T-helper 17 cell (primary cell): ENCODE data around the gene MRPL36. TPM values are rescaled to one million over a fixed set of nuclear protein-coding genes. Genes with fewer than 3 reads are reported as not detected.
"Not testable (repeated sequence)": the region's sequence is repeated elsewhere in the genome, so short reads cannot be mapped to it uniquely, and the experiment has no call there.

ENCODE experiments used
- ATAC-seq: fragments of 150-1000 bp; cut with Tn5 transposase; 2 replicates; pipeline ENCODE4 v1.10.0; 2021; ENCODE audit warnings: mild to moderate bottlenecking, moderate library complexity
- DNase-seq, 3 donors: peaks; one replicate each; pipeline versions ENCODE4 v3.0.0 to v3.0.0-alpha.2; 2020 to 2021
- H3K9me3 ChIP-seq: one replicate; pipeline ENCODE4 v1.7.0; 2013; ENCODE audit warnings: low read length, mild to moderate bottlenecking; ENCODE audit not compliant: control insufficient read depth, poor library complexity, severe bottlenecking
- H3K27ac Mint-ChIP-seq: one replicate; pipeline ENCODE4 v1.8.0; 2022; ENCODE audit warnings: mild to moderate bottlenecking, moderate library complexity, mixed read lengths
- H3K27me3 Mint-ChIP-seq: one replicate; pipeline ENCODE4 v1.8.0; 2022; ENCODE audit warnings: mixed read lengths
- H3K36me3 Mint-ChIP-seq: one replicate; pipeline ENCODE4 v1.8.0; 2022; ENCODE audit warnings: low read depth, mixed read lengths
- H3K4me1 Mint-ChIP-seq: one replicate; pipeline ENCODE4 v1.8.0; 2022; ENCODE audit warnings: mild to moderate bottlenecking, mixed read lengths
- H3K4me3 Mint-ChIP-seq: one replicate; pipeline ENCODE4 v1.8.0; 2022; ENCODE audit warnings: mild to moderate bottlenecking, moderate library complexity, mixed read lengths
- total RNA-seq, 4 donors: library from RNA in 2 of 4; stranded (reverse) in 2 of 4; gene quantifications; one replicate each; pipeline ENCODE4 v1.2.3 and lab custom pipeline; 2022 to 2026

The MRPL36 gene
- total RNA-seq, 2 donors from 2014 or later: 12.3 to 17.7 TPM

DNA sequence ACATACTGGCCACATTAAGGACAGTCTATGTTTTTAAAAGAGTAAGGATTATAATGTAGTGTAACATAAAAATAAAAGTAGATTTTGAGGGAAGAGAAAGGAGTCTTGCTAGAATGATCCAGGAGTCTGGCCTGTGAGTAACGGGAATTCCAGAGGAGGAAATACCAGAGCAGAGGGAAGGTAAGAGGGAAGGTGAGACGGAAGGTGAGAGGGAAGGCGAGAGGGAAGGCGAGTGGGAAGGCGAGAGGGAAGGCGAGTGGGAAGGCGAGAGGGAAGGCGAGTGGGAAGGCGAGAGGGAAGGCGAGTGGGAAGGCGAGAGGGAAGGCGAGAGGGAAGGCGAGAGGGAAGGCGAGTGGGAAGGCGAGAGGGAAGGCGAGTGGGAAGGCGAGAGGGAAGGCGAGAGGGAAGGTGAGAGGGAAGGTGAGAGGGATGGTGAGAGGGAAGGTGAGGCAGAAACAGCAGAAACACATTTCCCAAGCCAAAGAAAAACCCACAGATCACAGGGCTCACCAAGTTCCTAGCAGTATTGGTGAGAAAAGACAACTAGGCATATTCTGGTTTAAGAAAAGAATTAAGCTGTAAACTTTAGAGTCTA is 17.0 kb upstream of the MRPL36 start:
- not testable (repeated sequence) for ATAC-seq, DNase-seq, H3K4me1 Mint-ChIP-seq, H3K27me3 Mint-ChIP-seq, H3K4me3 Mint-ChIP-seq, H3K9me3 ChIP-seq
- H3K36me3 Mint-ChIP-seq: peaks cover 17% of the 10 kb centered on the region
- H3K27ac Mint-ChIP-seq: peak overlapping the region; percentile 16

GRCh38 chr5:1815881-1816292 is 16.2 kb upstream of the MRPL36 start:
- H3K4me3 Mint-ChIP-seq: no peak overlapping the region
- H3K27me3 Mint-ChIP-seq: no peaks in the 10 kb centered on the region
- H3K9me3 ChIP-seq: no peaks in the 10 kb centered on the region
- peak overlapping the region; percentile 16 for H3K27ac Mint-ChIP-seq
- peak in 1 of 3 donors; percentile 4 for DNase-seq
- ATAC-seq: no peak
- H3K4me1 Mint-ChIP-seq: peaks cover 3% of the 10 kb centered on the region
- peaks cover 14% of the 10 kb centered on the region for H3K36me3 Mint-ChIP-seq

DNA sequence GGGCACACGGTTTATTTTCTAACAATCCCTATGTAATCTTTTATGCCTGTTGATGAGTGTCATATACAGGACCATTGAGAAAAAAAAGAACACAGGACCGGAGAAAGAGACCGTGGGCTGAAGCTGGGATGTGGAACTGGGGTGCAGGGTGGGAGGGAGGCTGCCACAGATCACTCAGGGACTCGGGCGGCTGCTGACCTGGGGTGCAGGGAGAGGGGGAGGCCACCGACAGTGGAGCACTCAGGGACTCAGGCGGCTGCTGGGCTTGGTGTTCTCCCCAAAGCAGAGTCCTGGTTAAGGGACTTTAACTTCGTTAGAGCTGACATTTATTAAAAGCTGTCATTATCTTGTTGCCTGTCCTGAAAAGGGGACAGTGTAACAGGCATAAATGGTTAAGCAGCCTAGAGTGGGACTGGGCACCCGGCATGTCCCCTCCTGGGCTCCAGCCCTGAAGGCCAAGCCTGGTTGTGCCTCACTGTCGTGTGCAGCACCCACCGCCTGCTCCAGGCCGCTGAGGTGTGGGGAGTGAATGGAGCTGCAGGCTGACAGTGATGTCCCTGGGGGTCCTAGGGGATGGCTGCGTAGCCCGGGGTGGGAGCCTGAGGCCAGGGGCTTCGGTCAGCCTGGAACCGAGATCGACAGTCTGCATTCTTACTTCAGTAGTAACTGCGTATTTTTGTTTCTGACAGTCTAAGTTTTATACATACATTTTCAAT is 15.6 kb upstream of the MRPL36 start:
- H3K9me3 ChIP-seq: no peaks in the 10 kb centered on the region
- ATAC-seq (no peak), DNase-seq (peak in 1 of 3 donors; percentile 3)
- no peaks in the 10 kb centered on the region for H3K27me3 Mint-ChIP-seq
- peak overlapping the region; percentile 57 for H3K27ac Mint-ChIP-seq
- H3K4me3 Mint-ChIP-seq: no peak overlapping the region
- peaks cover 3% of the 10 kb centered on the region for H3K4me1 Mint-ChIP-seq
- peaks cover 13% of the 10 kb centered on the region for H3K36me3 Mint-ChIP-seq

DNA sequence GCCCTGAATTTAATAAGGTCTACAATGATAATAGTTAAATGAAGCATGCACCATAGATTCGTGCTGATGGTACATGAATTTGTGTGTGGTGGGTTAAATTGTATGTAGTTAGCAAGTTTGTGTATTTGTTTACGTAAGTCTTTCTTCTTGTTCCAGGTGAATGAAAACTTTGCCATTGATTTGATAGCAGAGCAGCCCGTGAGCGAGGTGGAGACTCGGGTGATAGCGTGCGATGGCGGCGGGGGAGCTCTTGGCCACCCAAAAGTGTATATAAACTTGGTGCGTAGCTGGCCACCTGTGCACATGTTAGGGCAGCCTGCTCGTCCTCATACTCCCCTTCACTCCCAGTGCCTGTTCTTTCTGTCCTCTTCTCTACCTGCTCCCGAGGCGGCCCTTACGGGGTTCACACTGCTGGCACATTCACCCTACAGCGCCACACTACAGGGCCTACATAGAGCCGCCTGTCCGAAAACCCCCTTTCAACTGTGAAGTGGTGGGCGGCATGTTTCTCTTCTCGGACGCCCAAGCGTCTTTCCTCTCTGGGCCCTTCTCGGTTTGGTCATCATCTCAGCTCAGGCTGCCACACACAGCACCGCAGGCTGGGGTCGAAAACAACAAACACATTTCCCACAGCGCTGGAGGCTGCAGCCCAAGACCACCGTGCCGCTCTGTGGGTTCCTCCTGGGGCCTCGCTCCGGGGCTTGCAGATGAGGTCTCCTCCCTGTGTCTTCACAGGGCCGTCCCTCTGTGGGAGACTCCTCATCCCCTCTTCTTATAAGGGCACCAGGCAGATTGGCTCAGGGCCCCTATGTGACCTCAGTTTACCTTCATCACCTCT is 14.8 kb upstream of the MRPL36 start:
- peak in 1 of 3 donors; percentile 6 for DNase-seq
- Mint-ChIP-seq H3K4me1 (peaks cover 3% of the 10 kb centered on the region), H3K27ac (peak overlapping the region; percentile 3), H3K4me3 (no peak overlapping the region), H3K27me3 (no peaks in the 10 kb centered on the region), H3K36me3 (peaks cover 13% of the 10 kb centered on the region)
- no peak for ATAC-seq
- H3K9me3 ChIP-seq: no peaks in the 10 kb centered on the region

DNA sequence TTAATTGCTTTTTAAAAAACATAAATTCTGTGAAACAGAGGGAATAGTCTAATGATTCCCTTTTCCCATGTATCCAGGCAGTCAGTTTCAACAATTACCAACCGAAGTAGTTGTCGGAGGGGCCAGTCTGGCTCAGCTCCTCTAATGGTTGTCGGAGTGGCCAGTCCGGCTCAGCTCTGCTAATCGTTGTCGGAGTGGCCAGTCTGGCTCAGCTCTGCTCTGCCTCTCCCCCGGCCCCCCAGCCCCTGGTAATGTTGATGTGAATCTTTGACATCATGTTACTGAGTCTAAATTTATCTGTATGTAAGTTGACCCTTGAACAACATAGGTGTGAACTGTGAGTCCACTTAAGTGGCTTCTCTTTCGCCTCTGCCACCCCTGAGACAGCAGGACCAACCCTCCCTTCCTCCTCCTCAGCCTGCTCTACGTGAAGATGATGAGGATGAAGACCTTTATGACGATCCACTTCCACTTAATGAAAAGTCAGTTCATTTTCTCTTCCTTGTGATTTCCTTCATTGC is 11.0 kb upstream of the MRPL36 start:
- no peaks in the 10 kb centered on the region for H3K27me3 Mint-ChIP-seq
- H3K36me3 Mint-ChIP-seq: peaks cover 10% of the 10 kb centered on the region
- H3K4me1 Mint-ChIP-seq: peaks cover 6% of the 10 kb centered on the region
- ATAC-seq: no peak
- no peak overlapping the region for H3K4me3 Mint-ChIP-seq
- DNase-seq: no peak
- no peaks in the 10 kb centered on the region for H3K9me3 ChIP-seq
- H3K27ac Mint-ChIP-seq: no peak overlapping the region

GRCh38 chr5:1809416-1810035 is 9.9 kb upstream of the MRPL36 start:
- ATAC-seq (no peak), DNase-seq (no peak)
- Mint-ChIP-seq H3K4me1 (peaks cover 6% of the 10 kb centered on the region), H3K36me3 (peaks cover 5% of the 10 kb centered on the region), H3K27ac (no peak overlapping the region), H3K4me3 (no peak overlapping the region), H3K27me3 (no peaks in the 10 kb centered on the region)
- no peaks in the 10 kb centered on the region for H3K9me3 ChIP-seq

GRCh38 chr5:1808439-1808838 is 8.8 kb upstream of the MRPL36 start:
- Mint-ChIP-seq H3K4me1 (peaks cover 13% of the 10 kb centered on the region), H3K4me3 (no peak overlapping the region), H3K27me3 (no peaks in the 10 kb centered on the region), H3K36me3 (peaks cover 5% of the 10 kb centered on the region), H3K27ac (no peak overlapping the region)
- DNase-seq (no peak), ATAC-seq (no peak)
- no peaks in the 10 kb centered on the region for H3K9me3 ChIP-seq

GRCh38 chr5:1807451-1808185 is 8.0 kb upstream of the MRPL36 start:
- DNase-seq: no peak
- no peak for ATAC-seq
- H3K4me1 Mint-ChIP-seq: peaks cover 19% of the 10 kb centered on the region
- no peak overlapping the region for H3K4me3 Mint-ChIP-seq
- peak overlapping the region; percentile 8 for H3K27ac Mint-ChIP-seq
- H3K36me3 Mint-ChIP-seq: peaks cover 9% of the 10 kb centered on the region
- H3K9me3 ChIP-seq: no peaks in the 10 kb centered on the region
- no peaks in the 10 kb centered on the region for H3K27me3 Mint-ChIP-seq

DNA sequence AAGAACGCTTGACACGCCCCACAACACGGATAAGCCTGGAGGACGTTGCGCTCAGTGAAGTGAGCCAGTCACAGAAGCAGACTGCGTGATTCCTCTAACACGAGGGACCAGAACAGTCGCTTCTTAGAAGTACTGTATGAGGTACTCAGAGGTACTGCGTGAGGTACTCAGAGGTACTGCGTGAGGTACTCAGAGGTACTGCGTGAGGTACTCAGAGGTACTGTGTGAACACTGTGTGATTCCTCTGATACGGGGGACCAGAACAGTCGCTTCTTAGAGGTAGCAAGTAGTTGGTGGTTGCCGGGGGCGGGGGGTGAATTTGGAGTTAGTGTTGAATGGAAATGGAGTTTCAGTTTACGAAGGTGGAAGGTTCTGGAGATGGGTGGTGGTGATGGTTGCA is 7.3 kb upstream of the MRPL36 start:
- H3K36me3 Mint-ChIP-seq: peaks cover 9% of the 10 kb centered on the region
- no peak overlapping the region for H3K27ac Mint-ChIP-seq

GRCh38 chr5:1806199-1806598 is 6.6 kb upstream of the MRPL36 start:
- DNase-seq (no peak), ATAC-seq (no peak)
- Mint-ChIP-seq H3K4me3 (no peak overlapping the region), H3K36me3 (peaks cover 9% of the 10 kb centered on the region), H3K27ac (no peak overlapping the region), H3K4me1 (peaks cover 22% of the 10 kb centered on the region), H3K27me3 (no peaks in the 10 kb centered on the region)
- no peaks in the 10 kb centered on the region for H3K9me3 ChIP-seq

More for the DNA sequence above, 7.3 kb upstream of the MRPL36 start:
- H3K27me3 Mint-ChIP-seq: no peaks in the 10 kb centered on the region
- ATAC-seq (no peak), DNase-seq (no peak)
- H3K4me3 Mint-ChIP-seq: no peak overlapping the region
- peaks cover 21% of the 10 kb centered on the region for H3K4me1 Mint-ChIP-seq
- no peaks in the 10 kb centered on the region for H3K9me3 ChIP-seq

DNA sequence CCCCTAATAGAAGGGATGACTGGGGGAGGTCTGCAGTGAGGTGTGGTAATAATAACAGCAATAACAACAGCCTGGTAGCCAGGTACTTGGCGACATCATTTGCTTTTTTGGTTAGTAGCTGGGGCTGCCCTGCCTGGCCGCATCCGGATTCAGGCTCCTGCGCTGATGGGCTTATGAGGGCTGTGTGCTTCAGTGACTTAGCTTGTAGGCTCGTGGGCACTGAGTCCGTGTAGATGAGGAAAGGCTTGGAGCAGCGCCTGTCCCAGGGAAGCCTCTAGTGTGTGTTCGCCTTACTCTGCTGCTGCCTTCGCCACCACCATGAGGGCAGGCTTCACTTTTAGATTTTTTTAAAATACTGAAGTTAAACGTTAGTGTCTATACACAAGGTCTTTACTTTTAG is 6.1 kb upstream of the MRPL36 start:
- H3K27ac Mint-ChIP-seq: no peak overlapping the region
- H3K9me3 ChIP-seq: no peaks in the 10 kb centered on the region
- H3K27me3 Mint-ChIP-seq: no peaks in the 10 kb centered on the region
- no peak for ATAC-seq
- no peak for DNase-seq
- no peak overlapping the region for H3K4me3 Mint-ChIP-seq
- H3K36me3 Mint-ChIP-seq: peaks cover 9% of the 10 kb centered on the region
- peaks cover 26% of the 10 kb centered on the region for H3K4me1 Mint-ChIP-seq

DNA sequence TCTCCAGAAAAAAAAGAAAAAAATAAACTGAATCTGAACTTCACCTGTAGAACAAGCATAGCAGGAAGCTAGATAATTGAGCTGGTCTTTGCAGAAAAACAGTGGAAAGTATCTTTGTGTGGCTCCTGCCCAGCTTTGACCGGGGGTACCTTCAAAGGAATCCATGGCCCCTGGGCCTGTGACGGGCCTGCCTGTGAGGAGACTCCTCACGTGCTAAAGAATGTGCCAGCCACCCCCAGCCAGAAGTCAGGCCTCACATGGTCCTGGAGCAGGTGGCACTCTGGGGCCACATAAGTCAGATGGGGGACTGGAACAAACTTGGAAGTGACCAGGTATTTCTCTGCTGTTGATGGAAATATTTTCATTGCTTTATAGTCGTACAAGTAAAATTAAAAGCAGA is 5.7 kb upstream of the MRPL36 start:
- no peaks in the 10 kb centered on the region for H3K9me3 ChIP-seq
- H3K4me3 Mint-ChIP-seq: no peak overlapping the region
- no peaks in the 10 kb centered on the region for H3K27me3 Mint-ChIP-seq
- H3K4me1 Mint-ChIP-seq: peaks cover 30% of the 10 kb centered on the region
- no peak for DNase-seq
- peaks cover 9% of the 10 kb centered on the region for H3K36me3 Mint-ChIP-seq
- ATAC-seq: no peak
- H3K27ac Mint-ChIP-seq: no peak overlapping the region
